ENCODE data around the gene NRXN3.

Gene NRXN3

DNA sequence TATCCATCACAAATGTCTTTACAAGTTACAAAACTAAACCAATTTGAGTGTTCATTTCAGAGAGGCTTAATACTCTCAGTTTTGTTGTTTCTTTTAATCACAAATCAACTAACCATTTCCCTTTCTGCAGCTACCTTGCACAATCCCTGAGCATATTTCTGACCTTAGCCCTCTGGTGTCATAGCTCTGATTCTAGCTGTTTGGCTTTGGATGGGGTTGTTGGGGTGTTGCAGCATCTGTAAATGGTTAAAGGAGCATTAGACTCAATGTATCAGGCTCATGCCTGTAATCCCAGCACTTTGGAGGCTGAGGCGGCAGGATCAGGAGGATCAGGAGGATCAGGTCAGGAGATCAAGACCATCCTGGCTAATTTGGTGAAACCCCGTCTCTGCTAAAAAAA is 461.4 kb downstream of the NRXN3 start:
- Histone ChIP-seq H3K9me3 (ENCODE audit: control insufficient read depth, low read length) (no peaks in the 10 kb centered on the region), H3K4me1 (ENCODE audit: control insufficient read depth, insufficient read depth, low read length, poor library complexity, severe bottlenecking) (no peaks in the 10 kb centered on the region), H3K27ac (ENCODE audit: low read depth, low read length, severe bottlenecking) (no peak overlapping the region), H3K4me3 (ENCODE audit: extremely low read depth, insufficient read depth, low read length, poor library complexity, severe bottlenecking) (no peak overlapping the region), H3K36me3 (ENCODE audit: control insufficient read depth, insufficient read depth, low read length) (no peaks in the 10 kb centered on the region)
- 73 to 88% methylated on average over 2 of the region's 2 CpGs for WGBS, 2 experiments (ENCODE audit: insufficient coverage in 2 of 2)

GRCh38 chr14:78633752-78634151 is 463.6 kb downstream of the NRXN3 start:
- Histone ChIP-seq H3K36me3 (ENCODE audit: control insufficient read depth, insufficient read depth, low read length) (no peaks in the 10 kb centered on the region), H3K9me3 (ENCODE audit: control insufficient read depth, low read length) (no peaks in the 10 kb centered on the region), H3K4me3 (ENCODE audit: extremely low read depth, insufficient read depth, low read length, poor library complexity, severe bottlenecking) (no peak overlapping the region), H3K4me1 (ENCODE audit: control insufficient read depth, insufficient read depth, low read length, poor library complexity, severe bottlenecking) (no peaks in the 10 kb centered on the region), H3K27ac (ENCODE audit: low read depth, low read length, severe bottlenecking) (no peak overlapping the region)

GRCh38 chr14:78637489-78637888 is 467.3 kb downstream of the NRXN3 start:
- Histone ChIP-seq H3K9me3 (ENCODE audit: control insufficient read depth, low read length) (no peaks in the 10 kb centered on the region), H3K27ac (ENCODE audit: low read depth, low read length, severe bottlenecking) (no peak overlapping the region), H3K4me1 (ENCODE audit: control insufficient read depth, insufficient read depth, low read length, poor library complexity, severe bottlenecking) (no peaks in the 10 kb centered on the region), H3K36me3 (ENCODE audit: control insufficient read depth, insufficient read depth, low read length) (no peaks in the 10 kb centered on the region), H3K4me3 (ENCODE audit: extremely low read depth, insufficient read depth, low read length, poor library complexity, severe bottlenecking) (no peak overlapping the region)
- 83 to 89% methylated on average over 1 of the region's 2 CpGs for WGBS, 2 experiments (ENCODE audit: insufficient coverage in 2 of 2)

DNA sequence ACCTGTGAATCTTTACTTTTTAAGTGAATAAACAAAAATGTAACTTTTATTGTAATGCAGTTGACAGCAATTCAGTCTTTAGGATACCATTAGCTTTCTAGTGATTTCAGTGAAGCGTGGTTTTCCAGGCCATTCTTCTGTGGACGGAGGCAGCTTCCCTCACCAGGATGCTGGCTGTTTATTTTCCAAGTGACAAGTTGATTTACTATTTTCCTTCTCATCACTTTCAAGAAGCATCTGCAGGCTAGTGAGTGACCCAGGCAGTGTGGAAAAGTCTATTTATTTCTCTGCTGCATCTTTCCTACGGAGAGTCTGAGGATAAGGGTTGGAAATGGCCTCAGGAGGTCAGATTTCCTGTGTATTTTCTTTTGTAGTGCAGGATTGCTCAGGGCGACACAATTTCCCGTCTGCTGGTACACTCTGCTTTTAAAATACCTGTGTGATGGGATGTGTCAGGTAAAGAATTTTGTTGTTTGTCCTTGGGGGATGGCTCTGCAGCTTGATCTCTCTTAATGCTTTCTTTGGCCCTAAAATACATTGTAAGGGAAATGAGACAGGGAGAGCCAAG is 467.8 kb downstream of the NRXN3 start:
- Histone ChIP-seq H3K36me3 (ENCODE audit: control insufficient read depth, insufficient read depth, low read length) (no peaks in the 10 kb centered on the region), H3K4me3 (ENCODE audit: extremely low read depth, insufficient read depth, low read length, poor library complexity, severe bottlenecking) (no peak overlapping the region), H3K4me1 (ENCODE audit: control insufficient read depth, insufficient read depth, low read length, poor library complexity, severe bottlenecking) (no peaks in the 10 kb centered on the region), H3K27ac (ENCODE audit: low read depth, low read length, severe bottlenecking) (no peak overlapping the region), H3K9me3 (ENCODE audit: control insufficient read depth, low read length) (no peaks in the 10 kb centered on the region)
- WGBS, 2 experiments (ENCODE audit: insufficient coverage in 2 of 2), result 76 to 88% methylated on average over 3 to 5 of the region's 5 CpGs

DNA sequence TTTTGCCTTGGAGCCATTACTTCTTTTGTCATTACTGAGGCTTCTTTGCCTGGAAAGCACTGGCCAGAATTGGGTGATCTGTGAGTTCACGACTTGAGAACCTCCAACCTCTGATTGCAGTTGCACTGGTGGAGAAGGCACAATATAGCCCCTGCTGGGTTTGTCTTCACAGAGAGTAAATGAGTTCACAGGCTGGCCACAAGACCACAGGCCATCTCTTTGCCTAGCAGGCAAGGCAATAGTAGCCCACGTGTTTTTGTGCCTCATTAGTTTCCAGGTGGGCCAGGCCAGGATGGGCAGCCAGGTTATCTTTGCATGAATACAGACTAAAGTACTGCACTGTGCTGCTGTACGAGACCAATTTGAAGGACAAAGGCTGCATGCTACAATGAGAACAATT is 468.8 kb downstream of the NRXN3 start:
- 50 to 51% methylated on average over 2 to 3 of the region's 3 CpGs for WGBS, 2 experiments (ENCODE audit: insufficient coverage in 2 of 2)
- Histone ChIP-seq H3K9me3 (ENCODE audit: control insufficient read depth, low read length) (no peaks in the 10 kb centered on the region), H3K27ac (ENCODE audit: low read depth, low read length, severe bottlenecking) (no peak overlapping the region), H3K4me1 (ENCODE audit: control insufficient read depth, insufficient read depth, low read length, poor library complexity, severe bottlenecking) (no peaks in the 10 kb centered on the region), H3K4me3 (ENCODE audit: extremely low read depth, insufficient read depth, low read length, poor library complexity, severe bottlenecking) (no peak overlapping the region), H3K36me3 (ENCODE audit: control insufficient read depth, insufficient read depth, low read length) (no peaks in the 10 kb centered on the region)

DNA sequence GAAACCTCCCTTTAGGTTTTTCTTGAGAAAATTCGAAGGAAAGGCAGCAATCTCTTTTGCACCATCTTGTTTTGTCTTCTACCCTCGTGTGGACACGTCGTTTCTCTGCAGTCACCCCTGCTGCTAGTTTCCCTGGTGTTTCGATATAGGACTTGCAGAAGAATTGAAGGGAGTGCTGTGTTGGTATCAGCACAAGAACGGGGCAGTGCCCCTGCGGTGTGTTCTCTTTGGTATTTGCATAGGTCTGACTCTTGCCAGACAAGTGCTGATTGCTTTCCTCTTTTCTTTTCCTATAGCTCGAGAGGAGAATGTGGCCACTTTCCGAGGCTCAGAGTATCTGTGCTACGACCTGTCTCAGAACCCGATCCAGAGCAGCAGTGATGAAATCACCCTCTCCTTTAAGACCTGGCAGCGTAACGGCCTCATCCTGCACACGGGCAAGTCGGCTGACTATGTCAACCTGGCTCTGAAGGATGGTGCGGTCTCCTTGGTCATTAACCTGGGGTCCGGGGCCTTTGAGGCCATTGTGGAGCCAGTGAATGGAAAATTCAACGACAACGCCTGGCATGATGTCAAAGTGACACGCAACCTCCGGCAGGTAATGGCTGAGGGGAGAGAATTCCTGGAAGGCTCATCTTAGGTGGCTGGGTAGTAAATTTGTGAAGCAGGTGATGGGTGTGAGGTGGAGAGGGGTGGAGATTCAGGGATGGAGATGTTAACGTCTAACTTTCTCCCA is 474.8 kb downstream of the NRXN3 start:
- Histone ChIP-seq H3K36me3 (ENCODE audit: control insufficient read depth, insufficient read depth, low read length) (no peaks in the 10 kb centered on the region), H3K4me1 (ENCODE audit: control insufficient read depth, insufficient read depth, low read length, poor library complexity, severe bottlenecking) (no peaks in the 10 kb centered on the region), H3K27ac (ENCODE audit: low read depth, low read length, severe bottlenecking) (no peak overlapping the region), H3K9me3 (ENCODE audit: control insufficient read depth, low read length) (no peaks in the 10 kb centered on the region), H3K4me3 (ENCODE audit: extremely low read depth, insufficient read depth, low read length, poor library complexity, severe bottlenecking) (no peak overlapping the region)
- 71 to 75% methylated on average over 12 to 19 of the region's 22 CpGs for WGBS, 2 experiments (ENCODE audit: insufficient coverage in 2 of 2)

DNA sequence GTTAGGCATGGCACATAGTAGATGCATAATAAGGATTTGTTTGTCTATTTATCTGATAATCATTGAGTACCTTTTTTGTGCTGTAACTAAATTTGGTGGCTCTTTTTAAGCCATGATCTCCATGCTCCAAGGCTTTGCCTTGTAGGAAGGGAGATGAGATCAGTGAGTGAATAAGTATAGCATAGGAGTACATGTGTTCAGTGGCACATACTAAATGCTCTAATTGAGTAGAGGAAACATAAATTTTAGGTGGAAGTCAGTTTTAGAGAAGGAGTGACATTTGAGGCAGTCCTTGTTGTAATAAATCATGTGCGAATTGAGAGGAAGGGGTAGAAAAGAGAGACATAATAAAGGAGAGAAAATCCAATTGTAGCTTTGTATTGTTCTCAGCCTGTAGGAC is 482.6 kb downstream of the NRXN3 start:
- H3K9me3 ChIP-seq (ENCODE audit: control insufficient read depth, low read length), result no peaks in the 10 kb centered on the region
- H3K4me3 ChIP-seq (ENCODE audit: extremely low read depth, insufficient read depth, low read length, poor library complexity, severe bottlenecking), result no peak overlapping the region
- WGBS, 2 experiments (ENCODE audit: insufficient coverage in 2 of 2), result 86 to 89% methylated on average over 1 of the region's 1 CpG
- H3K36me3 ChIP-seq (ENCODE audit: control insufficient read depth, insufficient read depth, low read length), result no peaks in the 10 kb centered on the region
- H3K4me1 ChIP-seq (ENCODE audit: control insufficient read depth, insufficient read depth, low read length, poor library complexity, severe bottlenecking), result no peaks in the 10 kb centered on the region
- no peak overlapping the region for H3K27ac ChIP-seq (ENCODE audit: low read depth, low read length, severe bottlenecking)

- H3K4me3 ChIP-seq (ENCODE audit: extremely low read depth, insufficient read depth, low read length, poor library complexity, severe bottlenecking), result no peak overlapping the region
Measured at GRCh38 chr14:78653173-78653572, 483.0 kb downstream of the NRXN3 start.

GRCh38 chr14:78657451-78657850 is 487.3 kb downstream of the NRXN3 start:
- Histone ChIP-seq H3K27ac (ENCODE audit: low read depth, low read length, severe bottlenecking) (no peak overlapping the region), H3K4me1 (ENCODE audit: control insufficient read depth, insufficient read depth, low read length, poor library complexity, severe bottlenecking) (no peaks in the 10 kb centered on the region), H3K36me3 (ENCODE audit: control insufficient read depth, insufficient read depth, low read length) (no peaks in the 10 kb centered on the region), H3K9me3 (ENCODE audit: control insufficient read depth, low read length) (no peaks in the 10 kb centered on the region), H3K4me3 (ENCODE audit: extremely low read depth, insufficient read depth, low read length, poor library complexity, severe bottlenecking) (no peak overlapping the region)
- no CpG with 5 or more reads among the region's 4 CpGs for WGBS, 2 experiments (ENCODE audit: insufficient coverage in 2 of 2)

More at GRCh38 chr14:78653173-78653572, 483.0 kb downstream of the NRXN3 start:
- no peaks in the 10 kb centered on the region for H3K9me3 ChIP-seq (ENCODE audit: control insufficient read depth, low read length)
- no peak overlapping the region for H3K27ac ChIP-seq (ENCODE audit: low read depth, low read length, severe bottlenecking)
- H3K4me1 ChIP-seq (ENCODE audit: control insufficient read depth, insufficient read depth, low read length, poor library complexity, severe bottlenecking), result no peaks in the 10 kb centered on the region
- no peaks in the 10 kb centered on the region for H3K36me3 ChIP-seq (ENCODE audit: control insufficient read depth, insufficient read depth, low read length)
- no CpG with 5 or more reads among the region's 1 CpG for WGBS, 2 experiments (ENCODE audit: insufficient coverage in 2 of 2)

- Histone ChIP-seq H3K9me3 (ENCODE audit: control insufficient read depth, low read length) (no peaks in the 10 kb centered on the region), H3K36me3 (ENCODE audit: control insufficient read depth, insufficient read depth, low read length) (no peaks in the 10 kb centered on the region), H3K4me3 (ENCODE audit: extremely low read depth, insufficient read depth, low read length, poor library complexity, severe bottlenecking) (no peak overlapping the region), H3K4me1 (ENCODE audit: control insufficient read depth, insufficient read depth, low read length, poor library complexity, severe bottlenecking) (no peaks in the 10 kb centered on the region), H3K27ac (ENCODE audit: low read depth, low read length, severe bottlenecking) (no peak overlapping the region)
- WGBS, 2 experiments (ENCODE audit: insufficient coverage in 2 of 2), result no CpG with 5 or more reads among the region's 1 CpG
Measured at GRCh38 chr14:78664841-78665240, 494.7 kb downstream of the NRXN3 start.

DNA sequence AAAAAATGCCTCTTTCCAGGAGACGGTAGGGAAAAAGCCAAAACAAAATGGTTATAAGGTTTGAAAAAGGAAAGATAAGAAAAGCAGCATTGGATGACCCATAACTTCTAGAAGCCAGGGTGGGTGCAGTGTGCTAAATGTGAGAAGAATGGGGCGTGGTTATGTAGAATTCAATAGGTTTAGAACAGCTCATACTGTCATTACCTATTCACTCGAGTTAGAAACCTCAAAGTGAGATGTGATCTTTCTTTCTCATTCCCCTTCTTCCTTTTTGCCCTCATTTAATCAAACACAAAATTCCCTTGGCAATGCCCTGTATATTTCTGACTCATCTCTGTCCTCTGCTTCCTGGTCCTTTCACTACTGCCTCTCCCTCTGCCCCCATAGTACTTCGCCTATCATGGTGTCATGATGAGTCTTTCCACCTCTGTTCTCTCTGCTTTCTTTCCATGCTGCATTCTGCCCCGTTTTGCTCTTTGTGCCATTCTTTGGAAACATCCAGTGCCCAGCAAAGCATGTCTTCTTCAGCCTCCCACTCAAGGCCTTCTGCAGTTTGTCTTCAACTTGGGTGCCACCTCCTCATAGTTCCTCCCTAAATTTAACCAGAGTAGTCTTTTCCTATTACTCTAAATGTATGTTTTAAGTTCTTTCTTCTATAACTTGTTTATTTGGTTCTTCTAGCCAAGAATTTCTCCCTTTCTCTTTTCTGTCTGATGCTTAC is 496.3 kb downstream of the NRXN3 start:
- H3K27ac ChIP-seq (ENCODE audit: low read depth, low read length, severe bottlenecking), result no peak overlapping the region
- H3K36me3 ChIP-seq (ENCODE audit: control insufficient read depth, insufficient read depth, low read length), result no peaks in the 10 kb centered on the region
- no peaks in the 10 kb centered on the region for H3K9me3 ChIP-seq (ENCODE audit: control insufficient read depth, low read length)
- no peaks in the 10 kb centered on the region for H3K4me1 ChIP-seq (ENCODE audit: control insufficient read depth, insufficient read depth, low read length, poor library complexity, severe bottlenecking)
- WGBS, 2 experiments (ENCODE audit: insufficient coverage in 2 of 2), result 77 to 82% methylated on average over 4 of the region's 5 CpGs
- no peak overlapping the region for H3K4me3 ChIP-seq (ENCODE audit: extremely low read depth, insufficient read depth, low read length, poor library complexity, severe bottlenecking)

All from mesodermal cell (in vitro differentiated cells).